Adrenal gland (tissue), 12 donors: ENCODE measurements around the gene AGAP5. TPM values are rescaled to one million over a fixed set of nuclear protein-coding genes. Genes with fewer than 3 reads are reported as not detected.
"Not testable (repeated sequence)": the region's sequence is repeated elsewhere in the genome, so short reads cannot be mapped to it uniquely, and the experiment has no call there.

Experiments used
- DNase-seq, 7 donors: peaks; one replicate each; pipeline ENCODE4 v3.0.0-alpha.2; 2019 to 2020
- H3K27ac ChIP-seq, 5 donors: fragments of 200-600 bp; sonication (generic) in 4 of 5; 1 replicate in 3 of 5; 2 replicates in 2 of 5; pipeline versions ENCODE4 v1.5.1 to v1.8.0; 2016 to 2020; ENCODE audit warnings: mild to moderate bottlenecking in 1 of 5
- H3K27me3 ChIP-seq: fragments of 200-600 bp; 2 replicates; pipeline ENCODE4 v1.8.0; 2021
- H3K36me3 ChIP-seq, 2 donors: fragments of 200-600 bp; replicated peaks in 1 of 2; 1 replicate in 1 of 2; 2 replicates in 1 of 2; pipeline versions ENCODE4 v1.5.1 to v1.8.0; 2018 to 2022
- H3K4me1 ChIP-seq, 2 donors: fragments of 200-600 bp; replicated peaks in 1 of 2; 1 replicate in 1 of 2; 2 replicates in 1 of 2; pipeline versions ENCODE4 v1.5.1 to v1.8.0; 2018 to 2021
- H3K4me3 ChIP-seq, 4 donors: fragments of 200-600 bp; sonication (generic) in 3 of 4; one replicate each; pipeline ENCODE4 v1.5.1; 2016 to 2018
- H3K9me3 ChIP-seq, 3 donors: fragments of 200-600 bp; sonication (generic) in 1 of 3; replicated peaks in 1 of 3; 1 replicate in 2 of 3; 2 replicates in 1 of 3; pipeline versions ENCODE4 v1.5.1 to v1.8.0; 2016 to 2021
- POLR2A ChIP-seq, 2 donors: fragments of 450-650 bp; IDR thresholded peaks; one replicate each; pipeline ENCODE4 v1.6.1; 2017; ENCODE audit warnings: antibody characterized with exemption in 2 of 2, mild to moderate bottlenecking in 2 of 2, moderate library complexity in 1 of 2
- WGBS, 4 donors: extraction: QIAGEN DNeasy Blood & Tissue Kit in 2 of 4; methylation state at CpG; one replicate each; pipeline versions ENCODE4 v1.1.5 to v1.1.7; 2013 to 2017; 5-methylcytosine and 5-hydroxymethylcytosine counted together
- intact Hi-C, 2 donors: fragments of 100-400 bp; cut with DNase I; formaldehyde crosslinking; loops; one replicate each; pipeline versions ENCODE4 v1.14.1 to v1.15.0; 2022 to 2023
- polyA plus RNA-seq, 3 donors: library from polyadenylated mRNA; stranded (reverse); fragments of 200-250 nt in 2 of 3; fragments of 350-450 nt in 1 of 3; fragmentation: Illumina TruSeq in 1 of 3; extraction: RNeasy Lipid Tissue Mini Kit (QIAGEN cat#74804) in 1 of 3; gene quantifications; one replicate each; pipeline ENCODE4 v1.2.3, GENCODE V29; 2013 to 2014
- total RNA-seq, 9 donors: library from RNA; depleted of rRNA in 4 of 9; stranded (reverse); fragments of >200 nt in 4 of 9; fragments of 120-200 nt in 1 of 9; fragmentation: NEBNext Ultra II Directional in 1 of 9; extraction: Animal tissue kit (Norgen Biotek cat#: 25700) in 1 of 9; gene quantifications; one replicate each; pipeline versions ENCODE4 v1.1.0 to v1.2.4, GENCODE V29; 2013 to 2023
- donor health status: healthy with polysubstance abuse.
- donor health status: Bipolar disorder and iron deficiency.
- donor health status: DM: yes; HTN: yes; CAD: no.
- donor health status: DM: no; HTN: no; CAD: no.
- donor health status: DM: no; HTN: no; CAD: no.
- donor health status: DM: yes; HTN: yes; CAD: no.

Gene AGAP5
- total and polyA plus RNA-seq, 12 donors = 4.6 to 19.0 (median 7.4) TPM

GRCh38 chr10:73698819-73699218 is 910 bp upstream of the AGAP5 start:
- H3K4me3 ChIP-seq, DNase-seq, H3K27me3 ChIP-seq, H3K4me1 ChIP-seq, H3K36me3 ChIP-seq, intact Hi-C loops, H3K27ac ChIP-seq, H3K9me3 ChIP-seq: not testable (repeated sequence)
- 83 to 100% (median 89%) methylated on average over 2 of the region's 2 CpGs for WGBS, 4 donors

- H3K4me1 ChIP-seq, H3K9me3 ChIP-seq, H3K27me3 ChIP-seq, H3K4me3 ChIP-seq, H3K27ac ChIP-seq, intact Hi-C loops, DNase-seq, H3K36me3 ChIP-seq: not testable (repeated sequence)
Measured at GRCh38 chr10:73695302-73695701, 2.6 kb downstream of the AGAP5 start.

GRCh38 chr10:73690755-73691154 is 7.2 kb downstream of the AGAP5 start:
- 93 to 96% (median 94%) methylated on average over 6 of the region's 6 CpGs for WGBS, 4 donors
- H3K4me1 ChIP-seq, H3K27ac ChIP-seq, H3K27me3 ChIP-seq, H3K9me3 ChIP-seq, intact Hi-C loops, H3K36me3 ChIP-seq, H3K4me3 ChIP-seq, DNase-seq: not testable (repeated sequence)

GRCh38 chr10:73689596-73689995 is 8.3 kb downstream of the AGAP5 start:
- H3K27ac ChIP-seq, H3K36me3 ChIP-seq, intact Hi-C loops, DNase-seq, H3K4me3 ChIP-seq, H3K9me3 ChIP-seq, H3K4me1 ChIP-seq, H3K27me3 ChIP-seq: not testable (repeated sequence)
- 90 to 100% (median 99%) methylated on average over 3 to 24 of the region's 28 CpGs; no CpG with 5 or more reads in 1 of the 4 donors for WGBS, 4 donors

GRCh38 chr10:73687641-73688040 is 10.3 kb downstream of the AGAP5 start:
- H3K9me3 ChIP-seq, H3K36me3 ChIP-seq, DNase-seq, H3K27ac ChIP-seq, H3K4me1 ChIP-seq, H3K27me3 ChIP-seq, intact Hi-C loops, H3K4me3 ChIP-seq: not testable (repeated sequence)
- 44 to 58% (median 45%) methylated on average over 1 of the region's 1 CpG for WGBS, 4 donors

GRCh38 chr10:73674546-73674945 is 23.4 kb downstream of the AGAP5 start:
- intact Hi-C loops, H3K27me3 ChIP-seq, DNase-seq, H3K36me3 ChIP-seq, H3K4me1 ChIP-seq, H3K9me3 ChIP-seq, H3K27ac ChIP-seq, H3K4me3 ChIP-seq: not testable (repeated sequence)
- 87 to 100% (median 95%) methylated on average over 1 to 12 of the region's 20 CpGs for WGBS, 4 donors

- H3K4me1 ChIP-seq, DNase-seq, H3K36me3 ChIP-seq, H3K27ac ChIP-seq, H3K27me3 ChIP-seq, H3K4me3 ChIP-seq, intact Hi-C loops, H3K9me3 ChIP-seq: not testable (repeated sequence)
- WGBS, 4 donors = 80 to 90% (median 86%) methylated on average over 3 to 4 of the region's 4 CpGs
Measured at GRCh38 chr10:73668378-73668777, 29.5 kb downstream of the AGAP5 start.

- H3K9me3 ChIP-seq, intact Hi-C loops, H3K27me3 ChIP-seq, H3K4me1 ChIP-seq, H3K36me3 ChIP-seq, H3K4me3 ChIP-seq: not testable (repeated sequence)
- peak overlapping the region; percentile 46 to 86 (median 75) for H3K27ac ChIP-seq
- DNase-seq = peak in 6 of 7 donors; percentile 44 to 63 (median 58)
- TF ChIP-seq POLR2A (IDR thresholded peaks at IDR 0.05) = peak in 1 of 2 donors; percentile 22
- 16 to 38% (median 30%) methylated on average over 4 of the region's 5 CpGs for WGBS, 4 donors
Measured at GRCh38 chr10:73666153-73666809, 31.6 kb downstream of the AGAP5 start.

GRCh38 chr10:73665581-73665980 is 32.3 kb downstream of the AGAP5 start:
- H3K4me3 ChIP-seq, H3K9me3 ChIP-seq, intact Hi-C loops, H3K36me3 ChIP-seq, H3K27me3 ChIP-seq: not testable (repeated sequence)
- Histone ChIP-seq H3K27ac (peak overlapping the region in 3 of 5 donors; percentile 62 to 83 (median 77)), H3K4me1 (peaks cover 4 to 10% of the 10 kb centered on the region in 2 donors)
- WGBS, 4 donors = 80 to 91% (median 86%) methylated on average over 1 to 3 of the region's 3 CpGs
- peak in 1 of 7 donors; percentile 49 for DNase-seq

- WGBS, 4 donors = 27 to 83% (median 79%) methylated on average over 3 to 13 of the region's 13 CpGs
- H3K9me3 ChIP-seq, intact Hi-C loops, H3K4me3 ChIP-seq, H3K36me3 ChIP-seq, H3K27me3 ChIP-seq: not testable (repeated sequence)
- H3K27ac ChIP-seq = peak overlapping the region in 1 of 5 donors; percentile 48
- DNase-seq = peak; percentile 35 to 76 (median 66)
- peaks cover 4 to 10% of the 10 kb centered on the region in 2 donors for H3K4me1 ChIP-seq
Measured at GRCh38 chr10:73664156-73665040, 33.5 kb downstream of the AGAP5 start.

- H3K9me3 ChIP-seq, H3K36me3 ChIP-seq, intact Hi-C loops, H3K27me3 ChIP-seq, H3K4me3 ChIP-seq: not testable (repeated sequence)
- peak overlapping the region in 1 of 5 donors; percentile 40 for H3K27ac ChIP-seq
- peaks cover 4 to 10% of the 10 kb centered on the region in 2 donors for H3K4me1 ChIP-seq
- DNase-seq = peak in 2 of 7 donors; percentile 23 to 49
- 80 to 100% (median 89%) methylated on average over 1 to 10 of the region's 10 CpGs for WGBS, 4 donors
Measured at GRCh38 chr10:73663621-73664020, 34.3 kb downstream of the AGAP5 start.
